Liver (tissue), 3 donors: ENCODE results near the gene TTC39A.

Experiments
- CTCF ChIP-seq: fragments of 150-350 bp; IDR thresholded peaks from 2 replicates; pipeline ENCODE4 v1.5.1; 2017; ENCODE audit warnings: improper control_type of control experiment, low read depth, low read length; ENCODE audit not compliant: missing input control
- GABPA ChIP-seq, 2 donors: IDR thresholded peaks in 1 of 2; conservative IDR thresholded peaks in 1 of 2; 2 replicates each; pipeline ENCODE4 v1.6.1; 2016; ENCODE audit warnings: antibody characterized with exemption in 2 of 2, mild to moderate bottlenecking in 1 of 2, moderate library complexity in 1 of 2
- HNF4G ChIP-seq: IDR thresholded peaks from 2 replicates; pipeline ENCODE4 v1.6.1; 2016; ENCODE audit warnings: antibody characterized with exemption
- JUND ChIP-seq, 2 donors: IDR thresholded peaks; 2 replicates each; pipeline ENCODE4 v1.6.1; 2016; ENCODE audit warnings: antibody characterized with exemption in 2 of 2
- MAX ChIP-seq: IDR thresholded peaks from 2 replicates; pipeline ENCODE4 v1.6.1; 2016; ENCODE audit warnings: antibody characterized with exemption
- NR2F2 ChIP-seq: IDR thresholded peaks from 2 replicates; pipeline ENCODE4 v1.6.1; 2016; ENCODE audit warnings: antibody characterized with exemption
- RAD21 ChIP-seq, 2 donors: IDR thresholded peaks; 2 replicates each; pipeline ENCODE4 v1.6.1; 2016; ENCODE audit warnings: antibody characterized with exemption in 2 of 2, mild to moderate bottlenecking in 2 of 2
- REST ChIP-seq: IDR thresholded peaks from 2 replicates; pipeline ENCODE4 v1.6.1; 2016; ENCODE audit warnings: antibody characterized with exemption, mild to moderate bottlenecking
- TAF1 ChIP-seq: conservative IDR thresholded peaks from 2 replicates; pipeline ENCODE4 v1.6.1; 2016; ENCODE audit warnings: antibody characterized with exemption, mild to moderate bottlenecking
- YY1 ChIP-seq: IDR thresholded peaks from 2 replicates; pipeline ENCODE4 v1.6.1; 2016; ENCODE audit warnings: antibody characterized with exemption, mild to moderate bottlenecking
- TF ChIP-seq, protein P1 (sequence below): IDR thresholded peaks from 2 replicates; pipeline ENCODE4 v1.6.1; 2016; ENCODE audit warnings: antibody characterized with exemption
- donor health status: healthy.
- donor health status: healthy.

GRCh38 chr1:51345300-51345687 is 14.9 kb upstream of the TTC39A start:
- TF ChIP-seq CTCF (no peak), MAX (no peak), TAF1 (no peak), RAD21 (IDR thresholded peaks at IDR 0.05) (no peak), GABPA (IDR thresholded peaks at IDR 0.05 in 1 of 2, conservative IDR thresholded peaks at IDR 0.05 in 1 of 2) (no peak), HNF4G (no peak), REST (no peak), NR2F2 (no peak), YY1 (no peak), JUND (IDR thresholded peaks at IDR 0.05) (no peak)
- TF ChIP-seq, protein P1, sequence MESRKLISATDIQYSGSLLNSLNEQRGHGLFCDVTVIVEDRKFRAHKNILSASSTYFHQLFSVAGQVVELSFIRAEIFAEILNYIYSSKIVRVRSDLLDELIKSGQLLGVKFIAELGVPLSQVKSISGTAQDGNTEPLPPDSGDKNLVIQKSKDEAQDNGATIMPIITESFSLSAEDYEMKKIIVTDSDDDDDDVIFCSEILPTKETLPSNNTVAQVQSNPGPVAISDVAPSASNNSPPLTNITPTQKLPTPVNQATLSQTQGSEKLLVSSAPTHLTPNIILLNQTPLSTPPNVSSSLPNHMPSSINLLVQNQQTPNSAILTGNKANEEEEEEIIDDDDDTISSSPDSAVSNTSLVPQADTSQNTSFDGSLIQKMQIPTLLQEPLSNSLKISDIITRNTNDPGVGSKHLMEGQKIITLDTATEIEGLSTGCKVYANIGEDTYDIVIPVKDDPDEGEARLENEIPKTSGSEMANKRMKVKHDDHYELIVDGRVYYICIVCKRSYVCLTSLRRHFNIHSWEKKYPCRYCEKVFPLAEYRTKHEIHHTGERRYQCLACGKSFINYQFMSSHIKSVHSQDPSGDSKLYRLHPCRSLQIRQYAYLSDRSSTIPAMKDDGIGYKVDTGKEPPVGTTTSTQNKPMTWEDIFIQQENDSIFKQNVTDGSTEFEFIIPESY = no peak
